ENCODE data around the gene GARIN5A.

Gene GARIN5A

DNA sequence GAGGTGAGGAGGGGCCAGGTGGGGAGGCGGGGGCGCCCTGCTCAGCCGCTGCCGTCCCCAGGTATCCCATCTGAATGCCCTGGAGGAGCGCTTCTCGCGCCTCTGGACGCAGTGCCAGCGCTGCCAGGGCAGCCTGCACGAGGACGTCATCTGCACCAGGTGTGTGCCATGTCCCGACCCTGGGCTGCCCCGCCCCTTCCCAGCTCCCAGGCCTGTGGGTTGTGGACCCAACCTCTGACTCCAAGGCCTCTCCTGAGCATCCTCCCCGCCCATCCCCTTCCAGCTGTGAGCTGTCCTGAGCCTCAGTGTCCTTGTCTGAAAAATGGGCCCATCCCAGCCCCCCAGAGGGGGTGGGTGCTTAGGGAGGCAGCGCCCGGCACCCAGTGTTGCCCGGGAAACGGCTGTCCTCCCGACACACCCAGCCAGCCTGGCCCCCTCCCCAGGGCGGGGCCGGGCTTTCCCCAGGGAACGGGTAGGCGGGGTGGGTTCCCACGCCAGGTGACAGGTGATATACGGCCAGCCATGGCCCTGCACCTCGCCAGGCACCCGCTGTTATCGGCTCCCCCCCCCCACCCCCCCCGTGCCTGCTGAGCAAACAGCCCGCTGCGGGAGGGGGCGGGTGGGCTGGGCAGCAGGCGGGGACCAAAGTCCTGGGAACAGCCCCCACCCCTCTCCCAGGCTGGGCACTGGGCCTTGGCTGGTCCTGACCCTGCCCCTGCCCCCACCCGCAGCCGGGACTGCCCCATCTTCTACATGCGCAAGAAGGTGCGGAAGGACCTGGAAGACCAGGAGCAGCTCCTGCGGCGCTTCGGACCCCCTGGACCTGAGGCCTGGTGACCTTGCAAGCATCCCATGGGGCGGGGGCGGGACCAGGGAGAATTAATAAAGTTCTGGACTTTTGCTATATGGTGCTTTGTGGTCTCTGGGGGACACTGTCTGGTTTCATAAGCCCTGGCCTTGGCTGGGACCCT lies 59.3 kb downstream of the GARIN5A start:
- DNase-seq (ENCODE audit: low read depth, low spot score), result no peak

All from ELF-1 (cell line).